Activated CD4-positive, alpha-beta T cell treated with anti-CD3 and anti-CD28 coated beads, Interleukin-2, amount 50 U/mL, for 4 hours (primary cell): ENCODE results near the gene AGPS.
"Not testable (repeated sequence)": the region's sequence is repeated elsewhere in the genome, so short reads cannot be mapped to it uniquely, and the experiment has no call there.

ENCODE experiments used
- DNase-seq, 2 experiments: peaks; one replicate each; pipeline ENCODE4 v3.0.0-alpha.2; 2020

The AGPS gene

GRCh38 chr2:177392373-177393202 lies at the start of gene AGPS:
AGPS (plus strand) TSS chr2:177392773; CDS start chr2:177392790, 17 bp downstream.
- DNase-seq: peak; percentile 62 to 70

- no peak for DNase-seq
Measured at GRCh38 chr2:177343773-177344172, 48.8 kb upstream of the AGPS start.

- DNase-seq: no peak
Measured at GRCh38 chr2:177344316-177344715, 48.3 kb upstream of the AGPS start.

- no peak for DNase-seq
Measured at GRCh38 chr2:177346192-177346591, 46.4 kb upstream of the AGPS start.

GRCh38 chr2:177347570-177347969 lies 45.0 kb upstream of the AGPS start:
- DNase-seq: no peak

- no peak for DNase-seq
Measured at GRCh38 chr2:177348118-177348654, 44.4 kb upstream of the AGPS start.

GRCh38 chr2:177348733-177349693 lies 43.6 kb upstream of the AGPS start:
- no peak for DNase-seq

- not testable (repeated sequence) for DNase-seq
Measured at GRCh38 chr2:177350624-177351023, 41.9 kb upstream of the AGPS start.

GRCh38 chr2:177351121-177351520 lies 41.5 kb upstream of the AGPS start:
- DNase-seq: not testable (repeated sequence)

GRCh38 chr2:177352441-177353186 lies 40.0 kb upstream of the AGPS start:
- no peak for DNase-seq

GRCh38 chr2:177353187-177353478 lies 39.4 kb upstream of the AGPS start:
- no peak for DNase-seq

GRCh38 chr2:177354541-177354940 lies 38.0 kb upstream of the AGPS start:
- not testable (repeated sequence) for DNase-seq

- no peak for DNase-seq
Measured at GRCh38 chr2:177355874-177356273, 36.7 kb upstream of the AGPS start.

GRCh38 chr2:177359836-177360595 lies 32.6 kb upstream of the AGPS start:
- DNase-seq: no peak

- no peak for DNase-seq
Measured at GRCh38 chr2:177362499-177362898, 30.1 kb upstream of the AGPS start.

- no peak for DNase-seq
Measured at GRCh38 chr2:177363332-177363731, 29.2 kb upstream of the AGPS start.

- not testable (repeated sequence) for DNase-seq
Measured at GRCh38 chr2:177365764-177366163, 26.8 kb upstream of the AGPS start.

- not testable (repeated sequence) for DNase-seq
Measured at GRCh38 chr2:177368023-177368422, 24.6 kb upstream of the AGPS start.

GRCh38 chr2:177379354-177379753 lies 13.2 kb upstream of the AGPS start:
- no peak for DNase-seq

- no peak for DNase-seq
Measured at GRCh38 chr2:177380181-177380580, 12.4 kb upstream of the AGPS start.

GRCh38 chr2:177383935-177384334 lies 8.6 kb upstream of the AGPS start:
- no peak for DNase-seq

GRCh38 chr2:177385151-177385550 lies 7.4 kb upstream of the AGPS start:
- DNase-seq: no peak
